Common myeloid progenitor, CD34-positive (primary cell): ENCODE data around the gene UNG.
A peak's percentile ranks its signal among the peaks of the same experiment; 100 is the strongest.
"Not testable (repeated sequence)": the region's sequence is repeated elsewhere in the genome, so short reads cannot be mapped to it uniquely, and the experiment has no call there.

Experiments used
- CTCF ChIA-PET: fragments of 350-600 bp; sonication (Branson Sonifier 250); formaldehyde crosslinking; loops from one replicate; lab custom pipeline; 2021; ENCODE audit warnings: antibody characterized with exemption; lab: Charles Lee
- POLR2A ChIA-PET: fragments of 350-600 bp; sonication (Branson Sonifier 250); formaldehyde crosslinking; loops from one replicate; lab custom pipeline; 2021; ENCODE audit warnings: antibody characterized with exemption; lab: Charles Lee
- DNase-seq, 3 donors: peaks; one replicate each; pipeline versions ENCODE4 v3.0.0 to v3.0.0-alpha.2; 2013
- H3K27ac ChIP-seq, 2 experiments: 1 replicate in 1 of 2; 2 replicates in 1 of 2; pipeline ENCODE4 v1.7.0; 2013; ENCODE audit warnings: inconsistent platforms in 2 of 2, low read length in 2 of 2, mild to moderate bottlenecking in 2 of 2, low read depth in 1 of 2, moderate library complexity in 1 of 2; ENCODE audit not compliant: severe bottlenecking in 2 of 2, insufficient read depth in 1 of 2, poor library complexity in 1 of 2
- H3K27me3 ChIP-seq, 5 experiments: replicated peaks in 2 of 5; 1 replicate in 3 of 5; 2 replicates in 2 of 5; pipeline versions ENCODE4 v1.6.1 to v1.7.0; 2013; ENCODE audit warnings: low read length in 4 of 5, mild to moderate bottlenecking in 2 of 5, moderate library complexity in 2 of 5, inconsistent platforms in 1 of 5; ENCODE audit not compliant: insufficient read depth in 5 of 5, control insufficient read depth in 4 of 5
- H3K36me3 ChIP-seq, 4 experiments: 1 replicate in 2 of 4; 2 replicates in 2 of 4; pipeline versions ENCODE4 v1.6.1 to v1.7.0; 2013; ENCODE audit warnings: low read length in 3 of 4, control low read depth in 1 of 4, mild to moderate bottlenecking in 1 of 4; ENCODE audit not compliant: control insufficient read depth in 4 of 4, insufficient read depth in 4 of 4
- H3K4me1 ChIP-seq, 4 experiments: 1 replicate in 3 of 4; 2 replicates in 1 of 4; pipeline versions ENCODE4 v1.6.1 to v1.7.1; 2013; ENCODE audit warnings: low read length in 3 of 4, mild to moderate bottlenecking in 3 of 4, control low read depth in 1 of 4, inconsistent platforms in 1 of 4, moderate library complexity in 1 of 4; ENCODE audit not compliant: control insufficient read depth in 4 of 4, insufficient read depth in 4 of 4; ENCODE audit errors: control extremely low read depth in 1 of 4
- H3K4me3 ChIP-seq, 7 experiments: 1 replicate in 4 of 7; 2 replicates in 3 of 7; pipeline versions ENCODE4 v1.5.1 to v1.7.0; 2013; ENCODE audit warnings: mild to moderate bottlenecking in 7 of 7, low read length in 6 of 7, moderate library complexity in 6 of 7, inconsistent platforms in 2 of 7, low read depth in 2 of 7, control low read depth in 1 of 7; ENCODE audit not compliant: insufficient read depth in 4 of 7, control insufficient read depth in 1 of 7; ENCODE audit errors: extremely low read depth in 1 of 7
- H3K9me3 ChIP-seq, 5 experiments: 1 replicate in 4 of 5; 2 replicates in 1 of 5; pipeline versions ENCODE4 v1.6.1 to v1.7.1; 2013; ENCODE audit warnings: low read length in 4 of 5, mild to moderate bottlenecking in 2 of 5, inconsistent platforms in 1 of 5, low read depth in 1 of 5, moderate library complexity in 1 of 5; ENCODE audit not compliant: control insufficient read depth in 4 of 5, insufficient read depth in 2 of 5; ENCODE audit errors: control extremely low read depth in 1 of 5
- WGBS: methylation state at CpG from one replicate; pipeline ENCODE4 v1.1.5; 2013; ENCODE audit not compliant: insufficient coverage; 5-methylcytosine and 5-hydroxymethylcytosine counted together

Gene UNG

GRCh38 chr12:109054124-109054513, 43.3 kb upstream of the UNG start:
- H3K4me1 ChIP-seq, result peaks cover 4 to 24% (median 14%) of the 10 kb centered on the region in 4 experiments
- peaks cover 0 to 11% (median 7%) of the 10 kb centered on the region in 4 experiments for H3K36me3 ChIP-seq
- DNase-seq, POLR2A ChIA-PET, H3K9me3 ChIP-seq, H3K27me3 ChIP-seq: not testable (repeated sequence)
- peak overlapping the region in 1 of 2 experiments; percentile 88 for H3K27ac ChIP-seq
- CTCF ChIA-PET, result interaction anchor here (1.2 to 2.6 kb wide), 5 partner anchors 10 to 58 kb away, joined by 3 to 9 read pairs (median 4); partner anchors contain the start of gene ALKBH2
- H3K4me3 ChIP-seq, result peak overlapping the region in 6 of 7 experiments; percentile 88 to 98 (median 96)
- 73% methylated on average over 3 of the region's 4 CpGs for WGBS

- Histone ChIP-seq H3K4me3 (peak overlapping the region in 1 of 7 experiments; percentile 96), H3K27me3 (no peaks in the 10 kb centered on the region), H3K36me3 (peaks cover 0 to 11% (median 7%) of the 10 kb centered on the region in 4 experiments), H3K4me1 (peaks cover 4 to 24% (median 14%) of the 10 kb centered on the region in 4 experiments), H3K27ac (peak overlapping the region in 1 of 2 experiments; percentile 88), H3K9me3 (no peaks in the 10 kb centered on the region)
- ChIA-PET CTCF (interaction anchor here (1.2 to 2.6 kb wide), 5 partner anchors 10 to 57 kb away, joined by 3 to 9 read pairs (median 4); partner anchors contain the start of gene ALKBH2), POLR2A (no interaction called here)
- DNase-seq, result peak in 2 of 3 donors; percentile 4 to 9
These were observed 42.9 kb upstream of the UNG start for GRCh38 chr12:109054520-109054919.

- POLR2A ChIA-PET, result no interaction called here
- Histone ChIP-seq H3K27me3 (no peaks in the 10 kb centered on the region), H3K27ac (no peak overlapping the region), H3K4me3 (no peak overlapping the region), H3K4me1 (peaks cover 4 to 22% (median 13%) of the 10 kb centered on the region in 4 experiments), H3K36me3 (peaks cover 0 to 15% (median 8%) of the 10 kb centered on the region in 4 experiments), H3K9me3 (no peaks in the 10 kb centered on the region)
- WGBS, result no CpG with 5 or more reads among the region's 3 CpGs
- CTCF ChIA-PET, result no interaction called here
- no peak for DNase-seq
These were observed 40.5 kb upstream of the UNG start for GRCh38 chr12:109056891-109057290.

GRCh38 chr12:109057376-109057775, 40.0 kb upstream of the UNG start:
- Histone ChIP-seq H3K9me3 (no peaks in the 10 kb centered on the region), H3K36me3 (peaks cover 0 to 15% (median 8%) of the 10 kb centered on the region in 4 experiments), H3K4me1 (peaks cover 2 to 18% (median 12%) of the 10 kb centered on the region in 4 experiments), H3K27me3 (no peaks in the 10 kb centered on the region), H3K27ac (no peak overlapping the region), H3K4me3 (no peak overlapping the region)
- no peak for DNase-seq
- POLR2A ChIA-PET, result no interaction called here
- CTCF ChIA-PET, result no interaction called here
- 100% methylated on average over 1 of the region's 1 CpG for WGBS

GRCh38 chr12:109058773-109059172, 38.6 kb upstream of the UNG start:
- no peaks in the 10 kb centered on the region for H3K27me3 ChIP-seq
- POLR2A ChIA-PET, result no interaction called here
- peaks cover under 1 to 8% (median 3%) of the 10 kb centered on the region in 4 experiments for H3K4me1 ChIP-seq
- H3K36me3 ChIP-seq, result peaks cover 3 to 18% (median 12%) of the 10 kb centered on the region in 4 experiments
- H3K4me3 ChIP-seq, result no peak overlapping the region
- DNase-seq, result no peak
- H3K9me3 ChIP-seq, result peaks cover 0 to 8% (median 0%) of the 10 kb centered on the region in 5 experiments
- 93% methylated on average over 5 of the region's 6 CpGs for WGBS
- CTCF ChIA-PET, result no interaction called here
- H3K27ac ChIP-seq, result no peak overlapping the region

GRCh38 chr12:109064143-109064542, 33.3 kb upstream of the UNG start:
- H3K36me3 ChIP-seq, result peaks cover 16 to 25% (median 18%) of the 10 kb centered on the region in 4 experiments

GRCh38 chr12:109065154-109065852, 32.1 kb upstream of the UNG start:
- Histone ChIP-seq H3K27ac (no peak overlapping the region), H3K27me3 (no peaks in the 10 kb centered on the region), H3K4me1 (no peaks in the 10 kb centered on the region), H3K9me3 (peaks cover 0 to 8% (median 0%) of the 10 kb centered on the region in 5 experiments), H3K4me3 (no peak overlapping the region), H3K36me3 (peaks cover 16 to 31% (median 23%) of the 10 kb centered on the region in 4 experiments)
- ChIA-PET CTCF (interaction anchor here (0.7 to 1.2 kb wide), 2 partner anchors 10 to 13 kb away, joined by 3 to 4 read pairs; no protein-coding TSS in a partner anchor), POLR2A (no interaction called here)
- no peak for DNase-seq
- WGBS, result 98% methylated on average over 4 of the region's 5 CpGs

More at GRCh38 chr12:109064143-109064542, 33.3 kb upstream of the UNG start:
- no peak overlapping the region for H3K4me3 ChIP-seq
- POLR2A ChIA-PET, result no interaction called here
- peaks cover 0 to 8% (median 0%) of the 10 kb centered on the region in 5 experiments for H3K9me3 ChIP-seq
- no peak for DNase-seq
- 100% methylated on average over 2 of the region's 3 CpGs for WGBS
- H3K27ac ChIP-seq, result no peak overlapping the region
- no peaks in the 10 kb centered on the region for H3K27me3 ChIP-seq
- no peaks in the 10 kb centered on the region for H3K4me1 ChIP-seq
- CTCF ChIA-PET, result interaction anchor here (1.2 kb wide), 1 partner anchor 9 kb away, joined by 4 read pairs; no protein-coding TSS in a partner anchor
